Measurements from ENCODE around the gene GALNT13.

The GALNT13 gene

GRCh38 chr2:153871231-153872221 lies at the start of gene GALNT13:
GALNT13 (plus strand) TSS chr2:153871922.
- Histone ChIP-seq H3K27me3 (ENCODE audit: insufficient read depth, poor library complexity, severe bottlenecking) (peaks cover 67% of the 10 kb centered on the region), H3K9me3 (ENCODE audit: severe bottlenecking) (no peaks in the 10 kb centered on the region), H3K36me3 (ENCODE audit: low read depth) (no peaks in the 10 kb centered on the region), H3K4me3 (ENCODE audit: severe bottlenecking) (peak within 1 kb of the TSS; percentile 29), H3K27ac (ENCODE audit: poor library complexity, severe bottlenecking) (no peak within 1 kb of the TSS), H3K4me1 (ENCODE audit: insufficient read depth, poor library complexity, severe bottlenecking) (no peaks in the 10 kb centered on the region)
- TF ChIP-seq CTCF (IDR thresholded peaks at IDR 0.05; ENCODE audit: poor library complexity, severe bottlenecking) = no peak
- peak; percentile 88 for ATAC-seq (ENCODE audit: low read depth)
- peak; percentile 66 for DNase-seq (ENCODE audit: low spot score)

- no peaks in the 10 kb centered on the region for H3K4me1 ChIP-seq (ENCODE audit: insufficient read depth, poor library complexity, severe bottlenecking)
- no peak for TF ChIP-seq CTCF (IDR thresholded peaks at IDR 0.05; ENCODE audit: poor library complexity, severe bottlenecking)
- H3K36me3 ChIP-seq (ENCODE audit: low read depth) = no peaks in the 10 kb centered on the region
- H3K27ac ChIP-seq (ENCODE audit: poor library complexity, severe bottlenecking) = no peak overlapping the region
- H3K9me3 ChIP-seq (ENCODE audit: severe bottlenecking) = no peaks in the 10 kb centered on the region
- no peaks in the 10 kb centered on the region for H3K27me3 ChIP-seq (ENCODE audit: insufficient read depth, poor library complexity, severe bottlenecking)
- H3K4me3 ChIP-seq (ENCODE audit: severe bottlenecking) = no peak overlapping the region
- DNase-seq (ENCODE audit: low spot score) (no peak), ATAC-seq (ENCODE audit: low read depth) (peak; percentile 31; the same call in 1 of the 3 replicates)
Observed at GRCh38 chr2:153823880-153824279, 47.8 kb upstream of the GALNT13 start.

GRCh38 chr2:153828335-153828734 lies 43.4 kb upstream of the GALNT13 start:
- H3K36me3 ChIP-seq (ENCODE audit: low read depth) = no peaks in the 10 kb centered on the region
- no peaks in the 10 kb centered on the region for H3K9me3 ChIP-seq (ENCODE audit: severe bottlenecking)
- no peak for DNase-seq (ENCODE audit: low spot score)
- no peak overlapping the region for H3K4me3 ChIP-seq (ENCODE audit: severe bottlenecking)
- H3K4me1 ChIP-seq (ENCODE audit: insufficient read depth, poor library complexity, severe bottlenecking) = no peaks in the 10 kb centered on the region
- no peak for TF ChIP-seq CTCF (IDR thresholded peaks at IDR 0.05; ENCODE audit: poor library complexity, severe bottlenecking)
- H3K27me3 ChIP-seq (ENCODE audit: insufficient read depth, poor library complexity, severe bottlenecking) = no peaks in the 10 kb centered on the region
- no peak for ATAC-seq (ENCODE audit: low read depth)
- H3K27ac ChIP-seq (ENCODE audit: poor library complexity, severe bottlenecking) = no peak overlapping the region

GRCh38 chr2:153834662-153835061 lies 37.1 kb upstream of the GALNT13 start:
- H3K27ac ChIP-seq (ENCODE audit: poor library complexity, severe bottlenecking) = no peak overlapping the region
- H3K4me3 ChIP-seq (ENCODE audit: severe bottlenecking) = no peak overlapping the region
- no peaks in the 10 kb centered on the region for H3K4me1 ChIP-seq (ENCODE audit: insufficient read depth, poor library complexity, severe bottlenecking)
- no peaks in the 10 kb centered on the region for H3K27me3 ChIP-seq (ENCODE audit: insufficient read depth, poor library complexity, severe bottlenecking)
- TF ChIP-seq CTCF (IDR thresholded peaks at IDR 0.05; ENCODE audit: poor library complexity, severe bottlenecking) = no peak
- no peaks in the 10 kb centered on the region for H3K9me3 ChIP-seq (ENCODE audit: severe bottlenecking)
- no peak for DNase-seq (ENCODE audit: low spot score)
- no peak for ATAC-seq (ENCODE audit: low read depth)
- H3K36me3 ChIP-seq (ENCODE audit: low read depth) = no peaks in the 10 kb centered on the region

- Histone ChIP-seq H3K36me3 (ENCODE audit: low read depth) (no peaks in the 10 kb centered on the region), H3K4me3 (ENCODE audit: severe bottlenecking) (no peak overlapping the region), H3K4me1 (ENCODE audit: insufficient read depth, poor library complexity, severe bottlenecking) (no peaks in the 10 kb centered on the region), H3K27ac (ENCODE audit: poor library complexity, severe bottlenecking) (no peak overlapping the region), H3K27me3 (ENCODE audit: insufficient read depth, poor library complexity, severe bottlenecking) (no peaks in the 10 kb centered on the region), H3K9me3 (ENCODE audit: severe bottlenecking) (no peaks in the 10 kb centered on the region)
- DNase-seq (ENCODE audit: low spot score) (no peak), ATAC-seq (ENCODE audit: low read depth) (no peak)
- no peak for TF ChIP-seq CTCF (IDR thresholded peaks at IDR 0.05; ENCODE audit: poor library complexity, severe bottlenecking)
Observed at GRCh38 chr2:153858250-153858649, 13.5 kb upstream of the GALNT13 start.

Data from RWPE2 (cell line).